GM12874 (cell line): ENCODE measurements around the gene DDX52.
A peak's percentile ranks its signal among the peaks of the same experiment; 100 is the strongest.

Experiments
- CTCF ChIP-seq: IDR thresholded peaks from 2 replicates; pipeline ENCODE4 v1.5.1; 2011; ENCODE audit warnings: low read depth, mild to moderate bottlenecking, control low read depth, low read length, moderate library complexity; ENCODE audit not compliant: insufficient read depth

Gene DDX52

DNA sequence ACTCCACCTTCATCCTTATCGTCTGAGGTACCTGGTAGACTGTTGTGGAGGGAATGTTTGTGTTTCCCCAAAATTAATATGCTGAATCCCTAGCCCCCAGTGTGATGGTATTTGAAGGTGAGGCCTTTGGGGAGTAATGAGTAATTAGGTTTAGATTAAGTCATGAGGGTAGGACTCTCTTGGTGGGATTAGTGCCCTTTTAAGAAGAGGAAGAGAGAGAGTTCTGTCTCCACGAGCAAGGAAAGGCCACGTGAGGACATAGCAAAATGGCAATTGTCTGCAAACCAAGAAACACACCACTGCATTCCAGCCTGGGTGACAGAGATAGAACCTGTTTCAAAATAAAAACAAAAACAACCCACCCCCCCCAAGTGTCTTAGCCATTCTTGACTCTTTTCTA, 21.0 kb upstream of the DDX52 start:
- TF ChIP-seq CTCF: no peak

DNA sequence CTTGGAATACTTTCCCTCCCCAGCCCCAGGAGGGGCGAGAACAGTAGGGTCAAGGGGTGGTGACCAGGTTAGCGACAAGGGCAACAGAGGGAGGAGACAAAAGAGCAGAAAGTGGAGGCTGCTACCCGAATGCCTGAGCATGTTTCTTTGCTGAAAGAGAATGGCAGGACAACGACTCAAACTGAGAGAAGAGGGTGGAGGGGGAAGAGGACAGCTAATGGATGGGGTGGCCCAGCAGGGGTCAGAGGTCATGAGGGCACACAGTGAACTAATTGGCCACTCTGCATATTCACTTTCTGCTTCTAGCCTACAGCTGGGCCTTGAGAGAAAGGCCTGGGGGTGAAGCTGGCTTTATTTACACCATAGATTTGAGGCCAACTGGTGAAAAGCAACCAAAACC, 19.1 kb upstream of the DDX52 start:
- TF ChIP-seq CTCF: no peak

GRCh38 chr17:37661400-37662014, 18.3 kb upstream of the DDX52 start:
- peak; percentile 18; the same call in 1 of the 2 replicates for TF ChIP-seq CTCF

GRCh38 chr17:37659925-37660324, 16.7 kb upstream of the DDX52 start:
- no peak for TF ChIP-seq CTCF

DNA sequence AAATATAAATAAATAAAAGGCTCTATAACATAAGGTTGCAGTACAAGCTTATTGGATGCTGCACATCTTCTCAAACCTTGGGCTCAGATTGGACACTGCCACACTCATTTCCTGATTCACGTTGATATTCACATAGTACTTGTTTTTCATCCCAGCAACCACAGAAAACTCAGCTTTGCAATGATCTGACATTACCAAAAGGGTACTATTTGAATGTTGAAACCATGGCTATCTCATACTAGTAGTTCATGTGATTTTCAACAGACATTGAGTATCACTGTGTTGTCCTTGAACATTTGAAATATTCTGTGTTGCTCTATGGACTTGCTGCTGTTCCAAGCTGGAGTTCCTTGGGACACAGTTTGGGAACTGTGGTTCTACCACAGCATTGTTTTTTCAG, 14.0 kb upstream of the DDX52 start:
- no peak for TF ChIP-seq CTCF

DNA sequence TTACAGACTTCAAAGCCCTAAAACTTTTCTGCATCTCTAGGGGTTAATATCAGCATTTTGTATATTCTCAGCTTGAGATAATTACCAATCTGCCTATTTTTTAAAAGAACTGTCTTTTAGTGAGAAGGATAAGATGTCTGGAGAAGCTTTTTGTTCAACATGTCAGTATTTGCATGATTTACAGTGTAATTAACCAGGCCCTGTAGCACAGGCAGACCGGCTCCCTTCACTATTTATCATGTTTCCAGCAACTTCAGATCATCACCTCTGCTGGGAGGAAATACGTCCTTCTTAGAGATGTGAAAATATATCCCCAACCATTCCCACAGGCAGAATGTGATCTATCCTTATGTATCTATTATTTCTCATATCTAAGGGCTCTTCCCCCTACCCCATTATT, 8.6 kb upstream of the DDX52 start:
- TF ChIP-seq CTCF: no peak

DNA sequence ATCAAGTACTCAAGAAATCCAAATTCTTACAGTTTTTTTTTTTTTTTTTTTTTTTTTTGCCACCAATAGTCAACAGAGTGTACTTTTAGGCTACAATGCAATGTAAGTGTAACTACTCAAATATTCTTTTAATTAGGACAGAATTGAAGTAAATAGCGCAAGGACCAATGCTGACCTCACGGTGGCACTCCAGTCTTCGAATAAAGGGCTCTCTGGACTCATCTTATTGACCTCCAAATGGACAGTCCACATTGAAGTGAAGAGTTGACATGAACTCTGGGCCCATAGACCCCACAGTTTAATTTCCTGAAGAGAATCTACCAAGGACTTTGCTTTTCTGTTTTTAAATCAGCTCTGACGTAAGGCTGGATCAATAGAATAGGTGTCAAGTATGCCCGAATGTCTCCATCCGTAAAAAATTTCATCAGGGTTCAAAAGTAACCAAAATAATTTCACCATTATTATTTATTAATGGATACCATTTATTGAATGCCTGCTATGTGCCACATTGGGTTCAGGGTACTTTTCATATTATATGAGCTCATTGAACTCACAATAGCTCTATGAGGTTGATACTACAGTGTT, 7.3 kb upstream of the DDX52 start:
- peak; percentile 34; the same call in 1 of the 2 replicates for TF ChIP-seq CTCF

DNA sequence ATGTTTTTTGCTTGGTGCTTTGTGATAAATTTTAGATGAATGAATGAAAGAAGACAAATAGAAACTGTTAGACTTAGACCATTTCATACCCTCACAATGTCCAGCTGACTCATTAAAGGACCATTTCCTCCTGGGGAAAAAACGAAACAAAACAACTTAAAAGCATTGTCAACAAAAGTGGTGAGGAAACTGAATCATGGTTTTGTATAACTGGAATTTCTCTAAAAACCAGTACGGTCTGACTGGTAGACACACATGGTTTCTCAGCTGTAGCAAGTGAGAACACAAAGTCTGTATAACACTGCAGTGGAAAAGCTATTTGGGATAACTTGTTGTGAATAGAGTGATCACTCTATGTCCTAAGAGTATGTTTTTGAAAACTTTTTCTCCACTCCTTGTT, 5.3 kb upstream of the DDX52 start:
- TF ChIP-seq CTCF: no peak
